Measurements from ENCODE around the gene SHPK.

GRCh38 chr17:3632287-3632686 is 3.8 kb downstream of the SHPK start:
- TF ChIP-seq CTCF (IDR thresholded peaks at IDR 0.05) (no peak), POLR2AphosphoS5 (IDR thresholded peaks at IDR 0.05) (no peak)

Measured in prostate gland (tissue), 2 donors.